ENCODE results near the gene LGMN.

Gene LGMN

GRCh38 chr14:92751819-92752218 is 3.4 kb upstream of the LGMN start:
- TF ChIP-seq CTCF (IDR thresholded peaks at IDR 0.05): no peak

- no peak for TF ChIP-seq CTCF (IDR thresholded peaks at IDR 0.05)
Measured at GRCh38 chr14:92750994-92751400, 2.6 kb upstream of the LGMN start.

GRCh38 chr14:92747701-92748258 is 647 bp downstream of the LGMN start:
- no peak for TF ChIP-seq CTCF (IDR thresholded peaks at IDR 0.05)

GRCh38 chr14:92744198-92744597 is 4.2 kb downstream of the LGMN start:
- TF ChIP-seq CTCF (IDR thresholded peaks at IDR 0.05): no peak

GRCh38 chr14:92740440-92740839 is 8.0 kb downstream of the LGMN start:
- no peak for TF ChIP-seq CTCF (IDR thresholded peaks at IDR 0.05)

- TF ChIP-seq CTCF (IDR thresholded peaks at IDR 0.05): no peak
Measured at GRCh38 chr14:92737619-92738188, 10.7 kb downstream of the LGMN start.

GRCh38 chr14:92737206-92737605 is 11.2 kb downstream of the LGMN start:
- no peak for TF ChIP-seq CTCF (IDR thresholded peaks at IDR 0.05)

GRCh38 chr14:92735344-92735743 is 13.1 kb downstream of the LGMN start:
- TF ChIP-seq CTCF (IDR thresholded peaks at IDR 0.05): no peak

Data from LNCAP (cell line).